Stimulated activated CD4-positive, alpha-beta T cell treated with anti-CD3 and anti-CD28 coated beads, Interleukin-2, amount 100 ng/mL, for 48 hours (primary cell): ENCODE measurements around the gene RPL15.

ENCODE experiments used
- DNase-seq, 2 donors: peaks; one replicate each; pipeline ENCODE4 v3.0.0-alpha.2; 2020

Gene RPL15

DNA sequence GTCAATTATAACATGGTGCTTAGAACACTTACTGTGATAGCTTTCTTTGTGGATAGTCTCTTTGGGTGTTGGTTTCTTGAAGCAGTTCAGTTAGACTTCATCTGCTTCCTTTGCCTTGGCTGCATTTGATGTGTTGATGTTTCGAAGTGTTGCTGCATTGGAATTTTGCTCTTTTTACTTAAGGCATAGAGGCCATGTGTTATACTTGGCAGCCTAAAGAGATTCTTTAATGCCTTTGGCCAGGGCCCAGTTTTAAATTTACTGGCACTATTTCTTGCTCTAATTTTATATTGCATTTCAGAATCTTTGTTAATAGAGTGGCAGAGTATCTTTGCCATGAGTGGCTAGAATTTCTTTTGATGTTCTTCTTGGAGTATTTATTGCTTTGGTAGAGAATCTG, 49.4 kb downstream of the RPL15 start:
- no peak for DNase-seq

DNA sequence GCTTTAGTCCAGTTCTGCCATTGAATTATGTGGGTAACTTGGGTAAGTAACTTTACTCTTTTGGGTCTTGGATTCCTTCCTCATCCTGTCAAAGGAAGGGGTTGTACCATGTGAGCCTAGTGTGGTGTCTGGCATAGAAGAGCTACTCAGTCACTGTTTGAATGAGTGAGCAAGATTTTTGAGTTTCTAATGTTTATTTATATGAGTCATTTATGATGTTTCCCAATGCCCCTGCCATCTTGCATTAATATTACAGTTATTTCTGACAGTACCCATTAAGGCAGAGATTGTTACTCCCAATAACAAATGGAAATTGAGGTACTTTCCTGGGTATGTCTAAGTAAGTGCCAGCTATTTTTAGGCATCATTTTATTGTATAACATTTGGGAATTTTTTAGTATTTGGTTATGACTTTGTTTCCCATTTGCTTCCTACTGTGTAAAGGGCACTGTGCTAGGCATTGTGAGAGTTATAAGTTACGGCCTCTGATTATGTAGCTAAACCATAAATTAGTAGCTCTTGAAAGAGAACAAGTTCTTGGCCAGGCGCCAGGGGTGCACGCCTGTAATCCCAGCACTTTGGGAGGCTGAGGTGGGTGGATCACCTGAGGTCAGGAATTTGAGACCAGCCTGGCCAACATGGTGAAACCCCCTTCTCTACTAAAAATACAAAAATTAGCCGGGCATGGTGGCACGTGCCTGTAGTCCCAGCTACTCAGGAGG, 51.7 kb downstream of the RPL15 start:
- no peak for DNase-seq

DNA sequence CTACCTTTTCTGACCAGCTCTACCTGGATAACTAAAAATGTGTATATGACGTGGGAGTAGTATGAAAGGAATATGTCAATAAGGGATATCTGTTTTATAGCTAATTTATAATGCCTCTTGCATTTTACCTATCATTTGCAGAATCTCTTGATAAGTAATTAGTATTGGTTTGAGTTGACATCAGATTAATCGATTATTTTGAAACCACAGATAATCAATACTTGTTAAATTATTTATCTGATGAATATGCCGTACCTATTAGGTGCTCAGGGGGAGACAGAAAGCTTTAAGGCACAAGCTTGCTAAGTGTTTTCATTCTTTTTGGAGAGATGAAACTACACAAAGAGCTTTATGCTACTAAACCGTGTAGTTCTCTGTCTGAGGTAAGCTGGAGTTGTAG, 52.5 kb downstream of the RPL15 start:
- DNase-seq = no peak
